ENCODE data around the gene PAFAH1B2. TPM values are rescaled to one million over a fixed set of nuclear protein-coding genes. Genes with fewer than 3 reads are reported as not detected.

The PAFAH1B2 gene
- total RNA-seq, 1 donor from 2014 or later = 85.9 TPM

DNA sequence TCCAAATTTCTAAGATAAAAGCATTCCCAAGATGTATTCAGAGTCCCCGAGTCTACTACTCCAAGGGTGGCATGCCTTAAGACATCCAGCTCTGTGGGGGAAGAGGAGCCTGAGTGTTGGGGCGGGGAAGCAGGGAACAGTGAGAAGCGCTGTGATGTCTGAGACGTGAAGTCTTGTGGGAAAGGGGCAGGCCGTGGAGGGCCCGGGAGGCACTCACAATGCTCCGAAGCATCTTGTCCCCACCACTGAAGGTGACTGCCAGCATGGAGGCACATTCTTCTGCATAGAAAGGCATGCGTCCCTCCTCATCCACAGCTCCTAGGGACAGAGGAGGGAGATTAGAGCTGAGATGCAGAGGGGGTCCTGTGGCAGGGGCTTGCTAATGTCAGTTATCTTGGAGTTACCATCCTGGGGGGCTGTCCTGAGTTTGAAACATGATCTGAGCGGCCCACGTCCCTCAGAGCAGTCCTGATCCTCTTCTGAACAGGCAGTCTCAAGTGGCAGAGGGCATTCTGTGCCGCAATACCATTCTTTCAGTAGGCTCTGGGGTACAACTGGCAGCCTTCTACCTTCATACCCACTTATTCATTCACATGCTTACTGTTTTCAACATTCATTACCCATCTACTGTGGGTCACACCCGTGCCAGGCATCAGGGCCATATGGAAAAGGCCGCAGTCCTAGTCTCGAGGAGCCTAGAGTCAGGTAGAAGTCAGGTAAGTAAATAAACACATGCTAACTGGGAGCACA, 79.1 kb downstream of the PAFAH1B2 start:
- DNase-seq = no peak

DNA sequence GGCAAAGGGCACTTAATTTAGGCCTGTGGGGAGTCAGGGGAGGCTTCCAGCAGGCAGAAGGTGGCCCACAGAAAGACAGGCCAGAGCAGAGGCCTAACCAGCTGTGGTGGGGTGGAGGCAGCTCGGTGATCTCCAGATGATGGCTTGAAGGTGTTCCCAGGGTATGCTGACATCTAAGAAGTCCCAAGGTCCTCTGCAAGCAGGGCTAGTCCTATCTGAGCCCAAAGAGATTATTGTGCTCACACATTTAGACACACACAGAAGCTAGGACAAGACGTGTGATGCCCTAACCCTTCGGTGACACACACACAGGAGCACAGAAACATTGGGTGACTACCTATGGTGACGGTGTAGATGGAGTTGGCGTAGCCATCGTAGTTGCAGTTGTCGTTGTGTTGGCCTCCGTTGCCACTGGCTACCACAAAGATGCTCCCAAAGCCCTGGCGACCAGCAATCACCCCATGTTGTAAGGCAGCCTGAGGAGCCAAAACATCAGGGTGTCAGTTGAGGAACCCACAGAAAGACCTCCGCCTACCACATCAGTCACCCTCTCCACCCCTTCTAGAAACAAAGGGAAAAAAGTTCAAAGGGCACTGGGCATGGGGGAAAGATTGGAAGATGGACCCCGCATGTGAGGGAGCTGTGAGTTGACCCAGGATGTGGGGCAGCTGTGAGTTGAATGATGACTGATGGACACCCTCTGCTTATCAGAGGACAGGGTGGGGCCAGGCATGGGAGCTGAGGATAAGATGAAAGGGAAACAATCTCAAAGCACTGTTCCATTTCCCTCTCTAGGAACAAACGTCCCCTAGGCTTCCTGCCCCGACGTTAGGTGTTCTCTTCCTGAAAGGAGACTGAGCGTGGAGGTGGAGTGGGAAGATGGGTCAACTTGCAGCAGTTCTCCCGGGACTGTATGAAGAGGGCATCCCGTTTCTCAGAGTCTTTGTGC, 79.9 kb downstream of the PAFAH1B2 start:
- DNase-seq = no peak

DNA sequence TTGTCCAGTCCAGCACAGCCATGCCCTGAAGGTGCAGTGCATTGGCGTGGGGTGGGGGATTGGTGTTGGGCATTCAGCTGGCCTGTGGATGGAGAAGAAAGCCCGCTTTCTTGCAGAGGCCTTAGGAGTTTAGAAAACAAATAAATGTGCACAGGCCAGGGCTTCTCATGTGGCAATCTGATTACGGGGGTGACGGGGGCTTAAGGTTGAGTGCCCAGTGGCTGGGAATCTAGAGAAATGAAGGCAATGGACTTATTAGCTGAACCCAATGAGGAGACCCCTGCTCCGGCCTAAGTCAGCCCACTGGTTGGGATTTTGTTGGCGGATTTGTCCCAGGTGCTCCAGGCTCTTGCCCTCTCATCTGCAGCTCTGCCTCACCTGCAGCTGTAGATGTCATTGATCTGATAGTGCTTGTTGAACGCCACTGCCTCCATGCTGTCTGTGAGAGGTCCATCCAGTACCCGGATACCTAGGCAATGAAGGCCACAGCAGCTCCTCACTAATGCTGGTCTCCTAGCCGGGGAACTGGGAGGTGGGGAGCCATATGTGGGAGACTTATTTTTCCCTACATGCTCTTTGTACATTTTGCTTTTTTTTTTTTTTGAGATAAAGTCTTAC, 81.6 kb downstream of the PAFAH1B2 start:
- DNase-seq = no peak

Other genes starting within 250 kb of the PAFAH1B2 start
- gene SIK3, start 45.9 kb upstream of the PAFAH1B2 start, total RNA-seq = 28.9 TPM
- gene SIDT2, start 34.5 kb downstream of the PAFAH1B2 start, total RNA-seq = 20.8 TPM
- 84.3 TPM for gene TAGLN, start 55.1 kb downstream of the PAFAH1B2 start, total RNA-seq
- gene PCSK7, start 87.8 kb downstream of the PAFAH1B2 start, total RNA-seq = 28.7 TPM
- gene RNF214, start 88.4 kb downstream of the PAFAH1B2 start, total RNA-seq = 12.0 TPM
- 4.0 TPM for gene BACE1-AS, start 147.1 kb downstream of the PAFAH1B2 start, total RNA-seq
- 13.7 TPM for gene BACE1, start 172.0 kb downstream of the PAFAH1B2 start, total RNA-seq
- gene CEP164, start 183.6 kb downstream of the PAFAH1B2 start, total RNA-seq = 19.9 TPM

Data from skin of body (tissue), 2 donors.